CD4-positive, alpha-beta T cell (primary cell): ENCODE data around the gene OR10D3. TPM values are rescaled to one million over a fixed set of nuclear protein-coding genes. Genes with fewer than 3 reads are reported as not detected.
A peak's percentile ranks its signal among the peaks of the same experiment; 100 is the strongest.
"Not testable (repeated sequence)": the region's sequence is repeated elsewhere in the genome, so short reads cannot be mapped to it uniquely, and the experiment has no call there.

Experiments
- ATAC-seq: fragments of 200-7000 bp; cut with Tn5 transposase; one replicate; pipeline ENCODE4 v1.10.0; 2022; ENCODE audit warnings: mild to moderate bottlenecking; ENCODE audit not compliant: poor library complexity
- CTCF ChIA-PET: fragments of 350-600 bp; sonication (Branson Sonifier 250); formaldehyde crosslinking; loops from one replicate; lab custom pipeline; 2021; ENCODE audit warnings: antibody characterized with exemption, inconsistent platforms; lab: Charles Lee
- POLR2A ChIA-PET: fragments of 350-600 bp; sonication (Branson Sonifier 250); formaldehyde crosslinking; loops from one replicate; lab custom pipeline; 2021; ENCODE audit warnings: antibody characterized with exemption, inconsistent platforms; lab: Charles Lee
- DNase-seq, 14 experiments: peaks; one replicate each; pipeline ENCODE4 v3.0.0-alpha.2; 2013 to 2020; ENCODE audit warnings: mixed read lengths in 2 of 14
- H3K27ac ChIP-seq, 2 donors: one replicate each; pipeline versions ENCODE4 v1.5.1 to v1.7.0; 2013; ENCODE audit warnings: low read length in 2 of 2, low read depth in 1 of 2, mild to moderate bottlenecking in 1 of 2
- H3K27me3 ChIP-seq, 2 experiments: 1 replicate in 1 of 2; 2 replicates in 1 of 2; pipeline versions ENCODE4 v1.6.1 to v1.7.0; 2013; ENCODE audit warnings: low read length in 2 of 2, control low read depth in 1 of 2, mild to moderate bottlenecking in 1 of 2, moderate library complexity in 1 of 2; ENCODE audit not compliant: insufficient read depth in 2 of 2, control insufficient read depth in 1 of 2
- H3K36me3 ChIP-seq: one replicate; pipeline ENCODE4 v1.6.1; 2013; ENCODE audit warnings: low read length, control low read depth; ENCODE audit not compliant: insufficient read depth
- H3K4me1 ChIP-seq: one replicate; pipeline ENCODE4 v1.6.1; 2013; ENCODE audit warnings: low read length, control low read depth; ENCODE audit not compliant: insufficient read depth
- H3K4me3 ChIP-seq: one replicate; pipeline ENCODE4 v1.5.1; 2013; ENCODE audit warnings: mild to moderate bottlenecking, low read length, moderate library complexity
- H3K9me3 ChIP-seq, 2 experiments: 1 replicate in 1 of 2; 2 replicates in 1 of 2; pipeline versions ENCODE4 v1.6.1 to v1.7.0; 2013; ENCODE audit warnings: low read length in 2 of 2, mild to moderate bottlenecking in 2 of 2, control low read depth in 1 of 2, moderate library complexity in 1 of 2; ENCODE audit not compliant: control insufficient read depth in 1 of 2, insufficient read depth in 1 of 2
- H3K27ac Mint-ChIP-seq: one replicate; pipeline ENCODE4 v1.8.0; 2020; ENCODE audit warnings: mixed read lengths
- H3K27me3 Mint-ChIP-seq: one replicate; pipeline ENCODE4 v1.8.0; 2021; ENCODE audit warnings: mixed read lengths
- H3K36me3 Mint-ChIP-seq: one replicate; pipeline ENCODE4 v1.8.0; 2021; ENCODE audit warnings: low read depth, mixed read lengths
- H3K4me1 Mint-ChIP-seq: one replicate; pipeline ENCODE4 v1.8.0; 2021; ENCODE audit warnings: low read depth, mixed read lengths
- H3K4me3 Mint-ChIP-seq: one replicate; pipeline ENCODE4 v1.8.0; 2020; ENCODE audit warnings: mild to moderate bottlenecking, mixed read lengths
- H3K9me3 Mint-ChIP-seq: one replicate; pipeline ENCODE4 v1.8.0; 2020; ENCODE audit warnings: mixed read lengths
- intact Hi-C, 2 experiments: fragments of 100-400 bp; cut with DNase I in 1 of 2; cut with micrococcal nuclease in 1 of 2; formaldehyde crosslinking; loops; one replicate each; pipeline versions ENCODE4 v1.15.1 to v1.9.0; 2023 to 2025; cut with DNase I, micrococcal nuclease
- total RNA-seq, 174 experiments: library from RNA in 2 of 174; stranded (reverse) in 2 of 174; gene quantifications; one replicate each; pipeline ENCODE4 v1.2.3 and lab custom pipeline; 2021 to 2026
- TF ChIP-seq, protein P1 (sequence below): fragments of 200-600 bp; IDR thresholded peaks from one replicate; pipeline ENCODE4 v1.8.0; 2022; ENCODE audit warnings: antibody characterized with exemption, mild to moderate bottlenecking

Gene OR10D3
- total RNA-seq, 2 experiments from 2014 or later = not detected

DNA sequence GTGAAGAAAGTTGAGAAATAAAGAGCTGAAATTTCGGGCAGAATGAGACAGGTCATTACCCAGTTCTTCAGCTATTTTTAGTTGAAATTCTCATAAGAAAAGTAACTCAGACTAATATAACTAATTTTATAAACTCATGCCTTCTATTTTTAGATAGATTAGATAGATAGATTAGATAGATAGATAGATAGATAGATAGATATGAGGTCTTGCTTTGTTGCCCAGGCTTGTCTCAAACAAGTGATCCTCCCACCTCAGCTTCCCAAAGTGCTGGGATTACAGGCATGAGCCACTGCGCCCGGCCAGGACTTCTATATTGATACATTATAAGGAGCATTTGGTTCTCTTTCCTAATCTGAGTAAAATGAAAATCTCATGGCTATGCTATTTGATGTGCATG, 30.9 kb downstream of the OR10D3 start:
- TF ChIP-seq, protein P1, sequence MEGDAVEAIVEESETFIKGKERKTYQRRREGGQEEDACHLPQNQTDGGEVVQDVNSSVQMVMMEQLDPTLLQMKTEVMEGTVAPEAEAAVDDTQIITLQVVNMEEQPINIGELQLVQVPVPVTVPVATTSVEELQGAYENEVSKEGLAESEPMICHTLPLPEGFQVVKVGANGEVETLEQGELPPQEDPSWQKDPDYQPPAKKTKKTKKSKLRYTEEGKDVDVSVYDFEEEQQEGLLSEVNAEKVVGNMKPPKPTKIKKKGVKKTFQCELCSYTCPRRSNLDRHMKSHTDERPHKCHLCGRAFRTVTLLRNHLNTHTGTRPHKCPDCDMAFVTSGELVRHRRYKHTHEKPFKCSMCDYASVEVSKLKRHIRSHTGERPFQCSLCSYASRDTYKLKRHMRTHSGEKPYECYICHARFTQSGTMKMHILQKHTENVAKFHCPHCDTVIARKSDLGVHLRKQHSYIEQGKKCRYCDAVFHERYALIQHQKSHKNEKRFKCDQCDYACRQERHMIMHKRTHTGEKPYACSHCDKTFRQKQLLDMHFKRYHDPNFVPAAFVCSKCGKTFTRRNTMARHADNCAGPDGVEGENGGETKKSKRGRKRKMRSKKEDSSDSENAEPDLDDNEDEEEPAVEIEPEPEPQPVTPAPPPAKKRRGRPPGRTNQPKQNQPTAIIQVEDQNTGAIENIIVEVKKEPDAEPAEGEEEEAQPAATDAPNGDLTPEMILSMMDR = no peak
- POLR2A ChIA-PET = no interaction called here
- ATAC-seq (no peak), DNase-seq (no peak)
- intact Hi-C loops = no loop called here
- H3K27me3 ChIP-seq = peaks cover 0 to 2% of the 10 kb centered on the region in 2 experiments
- no peaks in the 10 kb centered on the region for H3K4me1 ChIP-seq
- no peak overlapping the region for H3K27ac ChIP-seq
- no peaks in the 10 kb centered on the region for H3K9me3 ChIP-seq
- H3K36me3 ChIP-seq = no peaks in the 10 kb centered on the region
- H3K27ac Mint-ChIP-seq = no peak overlapping the region
- no peak overlapping the region for H3K4me3 ChIP-seq
- H3K36me3 Mint-ChIP-seq = no peaks in the 10 kb centered on the region
- H3K4me1 Mint-ChIP-seq = no peaks in the 10 kb centered on the region
- CTCF ChIA-PET = no interaction called here
- no peaks in the 10 kb centered on the region for H3K9me3 Mint-ChIP-seq
- no peak overlapping the region for H3K4me3 Mint-ChIP-seq
- no peaks in the 10 kb centered on the region for H3K27me3 Mint-ChIP-seq

GRCh38 chr11:124219126-124219525, 36.0 kb downstream of the OR10D3 start:
- Histone ChIP-seq H3K4me1 (no peaks in the 10 kb centered on the region), H3K9me3 (no peaks in the 10 kb centered on the region), H3K4me3 (no peak overlapping the region), H3K27ac (no peak overlapping the region), H3K36me3 (no peaks in the 10 kb centered on the region), H3K27me3 (no peaks in the 10 kb centered on the region)
- H3K4me3 Mint-ChIP-seq = no peak overlapping the region
- intact Hi-C loops = no loop called here
- ChIA-PET CTCF (no interaction called here), POLR2A (no interaction called here)
- DNase-seq (no peak), ATAC-seq (no peak)
- H3K27me3 Mint-ChIP-seq = no peaks in the 10 kb centered on the region
- H3K4me1 Mint-ChIP-seq = no peaks in the 10 kb centered on the region
- TF ChIP-seq, protein P1 = no peak
- no peaks in the 10 kb centered on the region for H3K9me3 Mint-ChIP-seq
- no peaks in the 10 kb centered on the region for H3K36me3 Mint-ChIP-seq
- H3K27ac Mint-ChIP-seq = no peak overlapping the region

GRCh38 chr11:124222407-124222806, 39.3 kb downstream of the OR10D3 start:
- H3K36me3 Mint-ChIP-seq = no peaks in the 10 kb centered on the region
- ATAC-seq = no peak
- POLR2A ChIA-PET = no interaction called here

GRCh38 chr11:124224618-124225423, 41.7 kb downstream of the OR10D3 start:
- H3K4me3 Mint-ChIP-seq, H3K4me3 ChIP-seq, H3K36me3 Mint-ChIP-seq, H3K9me3 ChIP-seq, POLR2A ChIA-PET, H3K4me1 Mint-ChIP-seq, ATAC-seq, H3K27me3 ChIP-seq, H3K9me3 Mint-ChIP-seq, H3K27ac ChIP-seq, CTCF ChIA-PET, H3K36me3 ChIP-seq, H3K27ac Mint-ChIP-seq, H3K4me1 ChIP-seq: not testable (repeated sequence)
- intact Hi-C loops = loop anchor here in 1 of 2 experiments (1.0 kb wide), 1 partner anchor 16 kb away; no protein-coding TSS in a partner anchor
- peak in 2 of 14 experiments; percentile 44 to 55 for DNase-seq
- peaks cover 16% of the 10 kb centered on the region for H3K27me3 Mint-ChIP-seq

More at GRCh38 chr11:124222407-124222806, 39.3 kb downstream of the OR10D3 start:
- Histone ChIP-seq H3K4me1 (no peaks in the 10 kb centered on the region), H3K27me3 (no peaks in the 10 kb centered on the region), H3K9me3 (no peaks in the 10 kb centered on the region), H3K27ac (no peak overlapping the region), H3K4me3 (no peak overlapping the region), H3K36me3 (no peaks in the 10 kb centered on the region)
- H3K9me3 Mint-ChIP-seq = no peaks in the 10 kb centered on the region
- intact Hi-C loops = no loop called here
- TF ChIP-seq, protein P1 = no peak
- H3K27ac Mint-ChIP-seq = no peak overlapping the region
- H3K27me3 Mint-ChIP-seq = peaks cover 16% of the 10 kb centered on the region
- no peak overlapping the region for H3K4me3 Mint-ChIP-seq
- CTCF ChIA-PET = no interaction called here
- no peaks in the 10 kb centered on the region for H3K4me1 Mint-ChIP-seq
- DNase-seq = no peak
